Measurements from ENCODE around the gene PICK1. TPM values are rescaled to one million over a fixed set of nuclear protein-coding genes. Genes with fewer than 3 reads are reported as not detected.

The PICK1 gene
- polyA plus RNA-seq (2013, experiment 1 of 2), result 16.0 TPM
- 12.6 TPM for polyA plus RNA-seq (2013, experiment 2 of 2)

DNA sequence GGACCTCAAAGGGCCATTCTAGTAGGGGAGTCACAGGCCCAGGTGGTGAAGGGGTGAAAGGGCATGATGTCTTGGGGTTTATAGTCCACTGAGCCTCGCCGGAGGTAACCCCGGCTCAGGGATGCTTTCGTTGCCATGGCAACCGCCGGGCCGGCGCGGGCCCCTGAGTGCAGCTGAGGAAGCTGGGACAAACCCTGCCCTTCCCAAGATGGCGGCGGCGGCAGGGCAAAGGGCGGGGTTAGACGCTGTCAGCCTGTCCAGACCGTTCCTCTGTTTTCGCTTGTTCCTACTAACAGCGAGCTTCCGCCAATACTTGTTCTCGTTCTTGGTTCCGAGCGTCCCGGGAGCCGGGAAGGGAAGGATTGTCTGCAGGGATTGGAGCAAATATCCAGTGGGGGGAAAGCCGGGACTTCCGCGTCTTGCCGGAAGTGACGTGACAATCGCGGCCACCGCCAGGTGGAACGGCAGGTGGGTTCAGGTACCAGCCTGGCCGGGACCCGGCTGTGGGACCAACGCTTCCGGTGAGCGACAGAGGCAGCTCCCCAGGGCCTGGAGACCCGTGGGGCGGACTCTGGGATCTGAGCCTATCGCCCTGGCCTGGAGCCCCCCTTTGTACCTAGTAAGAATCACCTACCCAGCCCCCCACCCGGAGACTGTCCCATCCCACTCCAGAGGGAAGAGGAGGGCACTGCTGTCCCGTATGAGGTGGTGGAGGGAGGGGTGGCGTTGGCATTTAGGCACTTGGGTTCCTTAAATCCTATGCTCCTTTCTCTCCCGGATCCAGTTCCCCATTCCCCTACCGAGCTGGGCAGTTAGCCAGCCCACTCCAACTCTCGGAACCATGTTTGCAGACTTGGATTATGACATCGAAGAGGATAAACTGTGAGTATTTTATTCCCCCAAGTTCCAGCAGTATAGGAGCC is at the start of gene PICK1:
TSS of gene PICK1 (plus strand) at position 436 of the 923 bp plus-strand sequence. CDS start at position 842, 406 bp downstream.
- no peaks in the 10 kb centered on the region for H3K4me1 ChIP-seq (ENCODE audit: control insufficient read depth, insufficient read depth, low read length, poor library complexity, severe bottlenecking)
- 4 to 6% methylated on average over 38 to 39 of the region's 47 CpGs for WGBS, 2 experiments (ENCODE audit: insufficient coverage in 2 of 2)

DNA sequence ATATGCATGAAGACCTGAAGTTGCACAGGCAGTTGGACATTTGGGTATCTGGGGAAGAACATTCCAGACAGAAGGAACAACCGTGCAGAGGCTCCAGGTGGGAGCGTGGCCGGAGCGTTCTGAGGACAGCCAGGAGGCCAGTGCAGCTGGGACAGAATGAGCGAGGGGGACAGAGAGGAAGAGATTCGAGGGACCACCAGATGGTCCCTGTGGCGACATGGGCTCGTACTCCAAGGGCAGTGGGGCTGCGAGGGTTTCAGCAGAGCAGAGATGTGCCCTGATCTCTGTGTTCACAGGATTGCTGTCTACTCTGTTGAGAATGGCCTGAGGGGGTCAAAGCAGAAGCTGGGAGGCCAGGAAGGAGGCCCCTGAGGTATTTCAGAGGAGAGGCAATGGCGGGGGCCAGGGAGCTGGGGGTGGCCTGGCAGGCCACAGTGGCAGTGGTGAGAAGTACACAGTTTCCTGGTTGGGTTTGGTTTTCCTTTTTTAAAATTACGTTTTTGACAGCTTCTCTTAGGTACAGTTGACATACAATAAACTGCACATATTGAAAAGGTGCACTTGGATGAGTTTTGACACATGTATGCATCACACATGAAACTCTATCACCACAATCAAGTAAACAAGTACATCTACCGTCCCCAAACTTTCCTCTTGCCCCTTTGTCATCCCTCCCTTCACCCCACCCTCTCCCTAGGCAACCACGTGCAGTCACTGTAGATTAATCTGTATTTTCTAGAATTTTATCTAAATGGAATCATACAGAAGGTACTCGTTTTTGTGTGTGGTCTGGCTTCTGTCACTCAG is 48.0 kb upstream of the PICK1 start:
- Histone ChIP-seq H3K9me3 (ENCODE audit: control insufficient read depth, low read length) (no peaks in the 10 kb centered on the region), H3K4me3 (ENCODE audit: extremely low read depth, insufficient read depth, low read length, poor library complexity, severe bottlenecking) (no peak overlapping the region), H3K27ac (ENCODE audit: low read depth, low read length, severe bottlenecking) (no peak overlapping the region), H3K36me3 (ENCODE audit: control insufficient read depth, insufficient read depth, low read length) (no peaks in the 10 kb centered on the region), H3K4me1 (ENCODE audit: control insufficient read depth, insufficient read depth, low read length, poor library complexity, severe bottlenecking) (no peaks in the 10 kb centered on the region)
- WGBS, 2 experiments (ENCODE audit: insufficient coverage in 2 of 2), result 88 to 92% methylated on average over 9 to 10 of the region's 14 CpGs

More for the DNA sequence above, at the start of gene PICK1:
- peaks cover 15% of the 10 kb centered on the region for H3K36me3 ChIP-seq (ENCODE audit: control insufficient read depth, insufficient read depth, low read length)
- peak within 1 kb of the TSS; percentile 57 for H3K4me3 ChIP-seq (ENCODE audit: extremely low read depth, insufficient read depth, low read length, poor library complexity, severe bottlenecking)
- peak within 1 kb of the TSS; percentile 78 for H3K27ac ChIP-seq (ENCODE audit: low read depth, low read length, severe bottlenecking)
- H3K9me3 ChIP-seq (ENCODE audit: control insufficient read depth, low read length), result no peaks in the 10 kb centered on the region

DNA sequence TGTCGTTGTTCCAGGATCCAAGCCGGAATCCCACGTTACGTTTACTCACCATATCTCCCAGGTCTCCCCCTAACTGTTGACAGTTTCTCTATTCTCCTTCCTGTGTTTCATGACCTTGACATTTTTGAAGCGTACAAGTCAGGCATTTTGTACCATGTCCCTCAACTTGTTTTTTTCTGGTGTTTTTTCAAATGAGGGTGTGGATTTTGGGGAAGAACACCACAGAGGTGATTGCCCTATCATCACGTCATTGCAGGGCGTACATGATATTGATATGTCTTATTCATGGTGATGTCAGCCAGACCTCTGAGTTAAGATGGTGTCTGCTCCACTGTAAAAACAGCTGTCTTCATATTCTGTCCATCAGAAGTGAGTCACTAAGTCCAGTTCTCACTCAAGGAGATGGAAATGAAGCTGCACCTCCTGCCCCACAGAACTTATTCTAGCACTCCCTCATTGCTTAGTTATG is 44.6 kb upstream of the PICK1 start:
- no peaks in the 10 kb centered on the region for H3K9me3 ChIP-seq (ENCODE audit: control insufficient read depth, low read length)
- H3K27ac ChIP-seq (ENCODE audit: low read depth, low read length, severe bottlenecking), result no peak overlapping the region
- 93 to 94% methylated on average over 5 of the region's 7 CpGs for WGBS, 2 experiments (ENCODE audit: insufficient coverage in 2 of 2)
- no peaks in the 10 kb centered on the region for H3K4me1 ChIP-seq (ENCODE audit: control insufficient read depth, insufficient read depth, low read length, poor library complexity, severe bottlenecking)
- no peaks in the 10 kb centered on the region for H3K36me3 ChIP-seq (ENCODE audit: control insufficient read depth, insufficient read depth, low read length)
- no peak overlapping the region for H3K4me3 ChIP-seq (ENCODE audit: extremely low read depth, insufficient read depth, low read length, poor library complexity, severe bottlenecking)

- Histone ChIP-seq H3K4me3 (ENCODE audit: extremely low read depth, insufficient read depth, low read length, poor library complexity, severe bottlenecking) (no peak overlapping the region), H3K4me1 (ENCODE audit: control insufficient read depth, insufficient read depth, low read length, poor library complexity, severe bottlenecking) (no peaks in the 10 kb centered on the region), H3K27ac (ENCODE audit: low read depth, low read length, severe bottlenecking) (no peak overlapping the region), H3K36me3 (ENCODE audit: control insufficient read depth, insufficient read depth, low read length) (no peaks in the 10 kb centered on the region), H3K9me3 (ENCODE audit: control insufficient read depth, low read length) (no peaks in the 10 kb centered on the region)
- 83 to 92% methylated on average over 1 of the region's 1 CpG for WGBS, 2 experiments (ENCODE audit: insufficient coverage in 2 of 2)
Measured at GRCh38 chr22:38014083-38014482, 43.1 kb upstream of the PICK1 start.

GRCh38 chr22:38016182-38017151 is 40.7 kb upstream of the PICK1 start:
- no peaks in the 10 kb centered on the region for H3K9me3 ChIP-seq (ENCODE audit: control insufficient read depth, low read length)
- no peaks in the 10 kb centered on the region for H3K4me1 ChIP-seq (ENCODE audit: control insufficient read depth, insufficient read depth, low read length, poor library complexity, severe bottlenecking)
- no peaks in the 10 kb centered on the region for H3K36me3 ChIP-seq (ENCODE audit: control insufficient read depth, insufficient read depth, low read length)
- WGBS, 2 experiments (ENCODE audit: insufficient coverage in 2 of 2), result 86 to 92% methylated on average over 16 to 28 of the region's 33 CpGs
- H3K4me3 ChIP-seq (ENCODE audit: extremely low read depth, insufficient read depth, low read length, poor library complexity, severe bottlenecking), result no peak overlapping the region
- H3K27ac ChIP-seq (ENCODE audit: low read depth, low read length, severe bottlenecking), result no peak overlapping the region

- H3K4me1 ChIP-seq (ENCODE audit: control insufficient read depth, insufficient read depth, low read length, poor library complexity, severe bottlenecking), result no peaks in the 10 kb centered on the region
- no peaks in the 10 kb centered on the region for H3K36me3 ChIP-seq (ENCODE audit: control insufficient read depth, insufficient read depth, low read length)
- no peak overlapping the region for H3K27ac ChIP-seq (ENCODE audit: low read depth, low read length, severe bottlenecking)
- H3K9me3 ChIP-seq (ENCODE audit: control insufficient read depth, low read length), result no peaks in the 10 kb centered on the region
- H3K4me3 ChIP-seq (ENCODE audit: extremely low read depth, insufficient read depth, low read length, poor library complexity, severe bottlenecking), result no peak overlapping the region
- 96 to 99% methylated on average over 7 of the region's 7 CpGs for WGBS, 2 experiments (ENCODE audit: insufficient coverage in 2 of 2)
Measured at GRCh38 chr22:38017272-38017920, 39.8 kb upstream of the PICK1 start.

- no peak overlapping the region for H3K27ac ChIP-seq (ENCODE audit: low read depth, low read length, severe bottlenecking)
- WGBS, 2 experiments (ENCODE audit: insufficient coverage in 2 of 2), result 89 to 93% methylated on average over 12 of the region's 12 CpGs
- H3K4me3 ChIP-seq (ENCODE audit: extremely low read depth, insufficient read depth, low read length, poor library complexity, severe bottlenecking), result no peak overlapping the region
- no peaks in the 10 kb centered on the region for H3K9me3 ChIP-seq (ENCODE audit: control insufficient read depth, low read length)
- H3K36me3 ChIP-seq (ENCODE audit: control insufficient read depth, insufficient read depth, low read length), result no peaks in the 10 kb centered on the region
- H3K4me1 ChIP-seq (ENCODE audit: control insufficient read depth, insufficient read depth, low read length, poor library complexity, severe bottlenecking), result no peaks in the 10 kb centered on the region
Measured at GRCh38 chr22:38017939-38018885, 39.0 kb upstream of the PICK1 start.

- Histone ChIP-seq H3K36me3 (ENCODE audit: control insufficient read depth, insufficient read depth, low read length) (no peaks in the 10 kb centered on the region), H3K4me3 (ENCODE audit: extremely low read depth, insufficient read depth, low read length, poor library complexity, severe bottlenecking) (no peak overlapping the region), H3K9me3 (ENCODE audit: control insufficient read depth, low read length) (no peaks in the 10 kb centered on the region), H3K27ac (ENCODE audit: low read depth, low read length, severe bottlenecking) (no peak overlapping the region), H3K4me1 (ENCODE audit: control insufficient read depth, insufficient read depth, low read length, poor library complexity, severe bottlenecking) (no peaks in the 10 kb centered on the region)
- 91 to 94% methylated on average over 11 to 13 of the region's 19 CpGs for WGBS, 2 experiments (ENCODE audit: insufficient coverage in 2 of 2)
Measured at GRCh38 chr22:38018938-38019827, 38.0 kb upstream of the PICK1 start.
